GM10266 (cell line): ENCODE data around the gene RREB1.
"Not testable (repeated sequence)": the region's sequence is repeated elsewhere in the genome, so short reads cannot be mapped to it uniquely, and the experiment has no call there.

Experiments
- DNase-seq: peaks from one replicate; pipeline ENCODE4 v3.0.0; 2012; ENCODE audit errors: extremely low spot score
- CTCF ChIP-seq: IDR thresholded peaks from 2 replicates; pipeline ENCODE4 v1.5.1; 2012; ENCODE audit warnings: mild to moderate bottlenecking, low read depth; ENCODE audit not compliant: control insufficient read depth, insufficient read depth; ENCODE audit errors: missing control alignments

Gene RREB1

GRCh38 chr6:7153789-7154188, 46.0 kb downstream of the RREB1 start:
- no peak for TF ChIP-seq CTCF

GRCh38 chr6:7154341-7155139, 46.8 kb downstream of the RREB1 start:
- DNase-seq: peak; percentile 58
- no peak for TF ChIP-seq CTCF

More at GRCh38 chr6:7153789-7154188, 46.0 kb downstream of the RREB1 start:
- DNase-seq: no peak

GRCh38 chr6:7155871-7156579, 48.3 kb downstream of the RREB1 start:
- DNase-seq: peak; percentile 45
- no peak for TF ChIP-seq CTCF

GRCh38 chr6:7156643-7157278, 49.0 kb downstream of the RREB1 start:
- no peak for TF ChIP-seq CTCF
- no peak for DNase-seq

GRCh38 chr6:7157307-7157706, 49.5 kb downstream of the RREB1 start:
- not testable (repeated sequence) for DNase-seq

GRCh38 chr6:7157752-7158616, 50.2 kb downstream of the RREB1 start:
- DNase-seq: no peak
- TF ChIP-seq CTCF: no peak
